Mesenchymal stem cell (in vitro differentiated cells and primary cell): Measurements from ENCODE around the gene NEURL3.

Experiments
- DNase-seq: peaks from one replicate; pipeline ENCODE4 v3.0.0-alpha.2; 2013
- H2AFZ ChIP-seq: one replicate; pipeline ENCODE4 v1.6.1; 2013; ENCODE audit warnings: low read depth, mild to moderate bottlenecking, control low read depth, inconsistent platforms, low read length, moderate library complexity
- H2AK5ac ChIP-seq: 2 replicates; pipeline ENCODE4 v1.6.1; 2013; ENCODE audit warnings: low read length, moderate library complexity, mild to moderate bottlenecking, inconsistent platforms; ENCODE audit not compliant: severe bottlenecking
- H2BK120ac ChIP-seq: one replicate; pipeline ENCODE4 v1.6.1; 2013; ENCODE audit warnings: low read depth, mild to moderate bottlenecking, inconsistent platforms, low read length, moderate library complexity
- H2BK12ac ChIP-seq, 2 experiments: one replicate each; pipeline ENCODE4 v1.6.1; 2013; ENCODE audit warnings: inconsistent platforms in 2 of 2, low read length in 2 of 2, mild to moderate bottlenecking in 2 of 2, moderate library complexity in 2 of 2, control low read depth in 1 of 2
- H2BK15ac ChIP-seq: one replicate; pipeline ENCODE4 v1.6.1; 2013; ENCODE audit warnings: mild to moderate bottlenecking, low read depth, inconsistent platforms; ENCODE audit not compliant: poor library complexity, severe bottlenecking
- H2BK5ac ChIP-seq: 2 replicates; pipeline ENCODE4 v1.6.1; 2013; ENCODE audit warnings: low read depth, mild to moderate bottlenecking, low read length, control low read depth, inconsistent platforms; ENCODE audit not compliant: poor library complexity, severe bottlenecking
- H3K14ac ChIP-seq, 2 experiments: one replicate each; pipeline ENCODE4 v1.6.1; 2013; ENCODE audit warnings: inconsistent platforms in 2 of 2, low read length in 2 of 2, control low read depth in 1 of 2, mild to moderate bottlenecking in 1 of 2, moderate library complexity in 1 of 2
- H3K18ac ChIP-seq, 2 experiments: one replicate each; pipeline ENCODE4 v1.6.1; 2013; ENCODE audit warnings: inconsistent platforms in 2 of 2, low read length in 2 of 2, control low read depth in 1 of 2, low read depth in 1 of 2, mild to moderate bottlenecking in 1 of 2
- H3K23ac ChIP-seq, 2 experiments: one replicate each; pipeline ENCODE4 v1.6.1; 2013; ENCODE audit warnings: inconsistent platforms in 2 of 2, low read length in 2 of 2, mild to moderate bottlenecking in 2 of 2, moderate library complexity in 2 of 2, control low read depth in 1 of 2
- H3K27ac ChIP-seq: 2 replicates; pipeline ENCODE4 v1.5.1; 2013; ENCODE audit warnings: mild to moderate bottlenecking, moderate library complexity, low read length, control low read depth, inconsistent platforms; ENCODE audit not compliant: poor library complexity, severe bottlenecking
- H3K27me3 ChIP-seq, 2 experiments: 2 replicates each; pipeline versions ENCODE4 v1.6.1 to v1.7.0; 2013; ENCODE audit warnings: low read length in 2 of 2, mild to moderate bottlenecking in 2 of 2, moderate library complexity in 2 of 2, control low read depth in 1 of 2, inconsistent platforms in 1 of 2; ENCODE audit not compliant: control insufficient read depth in 1 of 2, insufficient read depth in 1 of 2
- H3K36me3 ChIP-seq, 2 experiments: 2 replicates each; pipeline versions ENCODE4 v1.6.1 to v1.7.0; 2013; ENCODE audit warnings: low read length in 2 of 2, control low read depth in 1 of 2, inconsistent platforms in 1 of 2, low read depth in 1 of 2, mild to moderate bottlenecking in 1 of 2; ENCODE audit not compliant: insufficient read depth in 2 of 2, control insufficient read depth in 1 of 2
- H3K4ac ChIP-seq, 2 experiments: one replicate each; pipeline ENCODE4 v1.6.1; 2013; ENCODE audit warnings: inconsistent platforms in 2 of 2, low read length in 2 of 2, mild to moderate bottlenecking in 2 of 2, moderate library complexity in 2 of 2, control low read depth in 1 of 2, low read depth in 1 of 2
- H3K4me1 ChIP-seq: 2 replicates; pipeline ENCODE4 v1.6.1; 2013; ENCODE audit warnings: low read depth, low read length, control low read depth; ENCODE audit not compliant: control insufficient read depth, insufficient read depth
- H3K4me2 ChIP-seq: 2 replicates; pipeline ENCODE4 v1.6.1; 2013; ENCODE audit warnings: low read length, mild to moderate bottlenecking, inconsistent platforms; ENCODE audit not compliant: poor library complexity, severe bottlenecking
- H3K4me3 ChIP-seq, 2 experiments: 2 replicates each; pipeline versions ENCODE4 v1.5.1 to v1.7.0; 2013; ENCODE audit warnings: low read length in 2 of 2, mild to moderate bottlenecking in 2 of 2, control low read depth in 1 of 2, low read depth in 1 of 2; ENCODE audit not compliant: insufficient read depth in 1 of 2
- H3K79me1 ChIP-seq: replicated peaks from 2 replicates; pipeline ENCODE4 v1.6.1; 2013; ENCODE audit warnings: mild to moderate bottlenecking, control low read depth, low read length, inconsistent platforms; ENCODE audit not compliant: poor library complexity, severe bottlenecking
- H3K9ac ChIP-seq: 2 replicates; pipeline ENCODE4 v1.7.0; 2013; ENCODE audit warnings: mild to moderate bottlenecking, low read length, moderate library complexity
- H3K9me3 ChIP-seq: 2 replicates; pipeline ENCODE4 v1.7.0; 2013; ENCODE audit warnings: mild to moderate bottlenecking, low read length; ENCODE audit not compliant: control insufficient read depth
- H4K8ac ChIP-seq: one replicate; pipeline ENCODE4 v1.6.1; 2013; ENCODE audit warnings: inconsistent platforms, mild to moderate bottlenecking, low read length, moderate library complexity
- H4K91ac ChIP-seq: one replicate; pipeline ENCODE4 v1.6.1; 2013; ENCODE audit warnings: mild to moderate bottlenecking, low read length, inconsistent platforms
- WGBS: methylation state at CpG from one replicate; pipeline ENCODE4 v1.1.7; 2013; ENCODE audit warnings: mixed read lengths; 5-methylcytosine and 5-hydroxymethylcytosine counted together

The NEURL3 gene

GRCh38 chr2:96548558-96549465, 43.7 kb upstream of the NEURL3 start:
- no peak overlapping the region for H3K4ac ChIP-seq
- no peak overlapping the region for H3K27ac ChIP-seq

GRCh38 chr2:96547731-96548171, 42.6 kb upstream of the NEURL3 start:
- Histone ChIP-seq H2AK5ac (no peak overlapping the region), H3K23ac (no peak overlapping the region), H4K91ac (no peak overlapping the region), H3K79me1 (peaks cover 13% of the 10 kb centered on the region), H3K4ac (no peak overlapping the region), H2AFZ (no peak overlapping the region), H2BK5ac (no peak overlapping the region), H3K14ac (no peak overlapping the region), H3K4me3 (no peak overlapping the region), H3K9me3 (no peaks in the 10 kb centered on the region), H3K4me1 (no peaks in the 10 kb centered on the region), H4K8ac (no peak overlapping the region), H2BK12ac (no peak overlapping the region), H2BK120ac (no peak overlapping the region), H3K9ac (no peak overlapping the region), H3K4me2 (no peak overlapping the region), H3K36me3 (peaks cover 51 to 56% of the 10 kb centered on the region in 2 experiments), H3K27me3 (no peaks in the 10 kb centered on the region), H3K18ac (no peak overlapping the region), H2BK15ac (no peak overlapping the region), H3K27ac (no peak overlapping the region)
- WGBS: 81% methylated on average over 6 of the region's 6 CpGs
- DNase-seq: no peak

More at GRCh38 chr2:96548558-96549465, 43.7 kb upstream of the NEURL3 start:
- 84% methylated on average over 23 of the region's 24 CpGs for WGBS
- DNase-seq: no peak
- Histone ChIP-seq H3K4me1 (no peaks in the 10 kb centered on the region), H3K9me3 (no peaks in the 10 kb centered on the region), H3K23ac (no peak overlapping the region), H3K4me2 (no peak overlapping the region), H4K91ac (no peak overlapping the region), H2AFZ (no peak overlapping the region), H3K18ac (no peak overlapping the region), H3K36me3 (peaks cover 51 to 53% of the 10 kb centered on the region in 2 experiments), H3K79me1 (peaks cover 9% of the 10 kb centered on the region), H2BK12ac (no peak overlapping the region), H2BK5ac (no peak overlapping the region), H2AK5ac (no peak overlapping the region), H2BK15ac (no peak overlapping the region), H4K8ac (no peak overlapping the region), H3K4me3 (no peak overlapping the region), H3K14ac (no peak overlapping the region), H3K27me3 (no peaks in the 10 kb centered on the region), H2BK120ac (no peak overlapping the region), H3K9ac (no peak overlapping the region)

GRCh38 chr2:96547203-96547641, 42.1 kb upstream of the NEURL3 start:
- H3K4ac ChIP-seq: no peak overlapping the region
- no peak overlapping the region for H2BK12ac ChIP-seq
- no peak overlapping the region for H3K23ac ChIP-seq
- H3K9me3 ChIP-seq: no peaks in the 10 kb centered on the region
- H3K4me1 ChIP-seq: no peaks in the 10 kb centered on the region
- H2BK5ac ChIP-seq: no peak overlapping the region
- H4K8ac ChIP-seq: no peak overlapping the region
- H2BK120ac ChIP-seq: no peak overlapping the region
- H3K9ac ChIP-seq: no peak overlapping the region
- H2AK5ac ChIP-seq: no peak overlapping the region
- H2BK15ac ChIP-seq: no peak overlapping the region
- WGBS: 71% methylated on average over 7 of the region's 7 CpGs
- no peak overlapping the region for H3K4me2 ChIP-seq
- H3K79me1 ChIP-seq: peaks cover 18% of the 10 kb centered on the region
- no peak overlapping the region for H3K4me3 ChIP-seq
- no peak overlapping the region for H3K14ac ChIP-seq
- DNase-seq: no peak
- no peak overlapping the region for H3K27ac ChIP-seq
- H2AFZ ChIP-seq: no peak overlapping the region
- peaks cover 51 to 56% of the 10 kb centered on the region in 2 experiments for H3K36me3 ChIP-seq
- H4K91ac ChIP-seq: no peak overlapping the region
- H3K18ac ChIP-seq: no peak overlapping the region
- H3K27me3 ChIP-seq: no peaks in the 10 kb centered on the region

- no peak for DNase-seq
- Histone ChIP-seq H2AFZ (no peak overlapping the region), H3K23ac (no peak overlapping the region), H2BK120ac (no peak overlapping the region), H2BK12ac (no peak overlapping the region), H3K9me3 (no peaks in the 10 kb centered on the region), H3K27ac (no peak overlapping the region), H2BK5ac (no peak overlapping the region), H4K8ac (no peak overlapping the region), H3K4ac (no peak overlapping the region), H3K27me3 (no peaks in the 10 kb centered on the region), H2BK15ac (no peak overlapping the region), H3K36me3 (peaks cover 49 to 52% of the 10 kb centered on the region in 2 experiments), H3K4me1 (no peaks in the 10 kb centered on the region), H4K91ac (no peak overlapping the region), H3K14ac (no peak overlapping the region), H3K4me2 (no peak overlapping the region), H3K18ac (no peak overlapping the region), H2AK5ac (no peak overlapping the region), H3K79me1 (peaks cover 22% of the 10 kb centered on the region), H3K9ac (no peak overlapping the region), H3K4me3 (no peak overlapping the region)
- WGBS: 98% methylated on average over 6 of the region's 8 CpGs
Measured at GRCh38 chr2:96546797-96547196, 41.6 kb upstream of the NEURL3 start.
